GM03348 (cell line): Measurements from ENCODE around the gene PRKAA1.
A peak's percentile ranks its signal among the peaks of the same experiment; 100 is the strongest.
"Not testable (repeated sequence)": the region's sequence is repeated elsewhere in the genome, so short reads cannot be mapped to it uniquely, and the experiment has no call there.

Experiments used
- DNase-seq: peaks from one replicate; pipeline ENCODE4 v3.0.0; 2012; ENCODE audit warnings: low spot score

Gene PRKAA1

GRCh38 chr5:40825461-40826043, 27.4 kb upstream of the PRKAA1 start:
- not testable (repeated sequence) for DNase-seq

- DNase-seq, result no peak
These were observed 25.3 kb upstream of the PRKAA1 start for GRCh38 chr5:40823459-40823858.

GRCh38 chr5:40813698-40814281, 15.6 kb upstream of the PRKAA1 start:
- no peak for DNase-seq

GRCh38 chr5:40812125-40812524, 14.0 kb upstream of the PRKAA1 start:
- no peak for DNase-seq

DNA sequence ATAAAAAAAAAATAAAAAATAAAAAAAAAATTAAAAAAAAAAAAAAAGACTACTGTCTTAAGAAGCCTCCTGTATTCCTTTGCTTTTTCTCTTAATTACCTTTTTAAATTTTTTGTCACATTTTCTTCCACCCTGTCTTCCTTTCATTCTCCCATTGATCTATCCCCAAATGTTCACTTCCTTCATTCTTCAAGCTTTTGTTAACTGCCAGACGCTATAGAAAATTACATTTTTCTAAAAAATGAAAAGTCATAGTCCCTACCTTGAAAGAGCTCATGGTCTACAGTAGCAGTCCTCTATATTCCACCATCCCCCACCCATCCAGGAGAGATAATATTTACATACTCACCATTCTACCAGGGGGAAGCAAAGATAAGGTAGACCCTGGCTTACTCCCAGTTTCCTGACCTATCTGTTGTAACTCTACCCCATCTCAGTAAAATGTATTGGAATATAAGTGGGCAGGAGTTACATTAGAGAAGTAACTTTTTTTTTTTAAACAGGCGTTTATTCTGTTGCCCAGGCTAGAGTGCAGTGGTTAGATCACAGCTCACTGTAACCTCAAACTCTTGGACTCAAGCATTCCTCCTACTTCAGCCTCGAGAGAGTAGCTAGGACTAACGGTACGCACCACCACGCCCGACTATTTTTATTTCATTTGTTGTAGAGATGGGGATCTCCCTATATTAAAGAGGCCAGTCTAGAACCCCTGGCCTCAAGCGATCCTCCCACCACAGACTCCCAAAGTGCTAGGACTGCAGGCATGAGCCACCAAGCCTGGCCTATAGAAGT, 3.8 kb upstream of the PRKAA1 start:
- DNase-seq, result no peak

DNA sequence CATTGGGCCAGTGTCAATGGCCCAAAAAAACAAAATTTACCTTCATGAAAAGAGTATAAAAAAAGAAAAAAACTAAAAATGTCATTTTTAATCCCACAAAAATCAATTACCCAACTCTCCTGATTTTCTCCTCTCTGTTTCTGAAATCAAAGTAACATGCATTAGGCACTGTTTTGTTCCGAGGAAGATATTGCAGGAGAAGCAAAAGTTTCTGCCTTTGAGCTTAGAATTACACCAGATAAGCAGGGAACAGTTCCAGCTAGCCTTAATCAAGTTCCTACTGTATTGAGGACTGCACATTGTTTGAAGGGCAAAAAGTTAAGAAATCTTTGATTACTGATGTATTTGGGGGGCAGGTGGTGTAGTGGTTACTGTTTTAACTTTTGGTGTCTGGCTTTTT, 1.1 kb upstream of the PRKAA1 start:
- no peak for DNase-seq

DNA sequence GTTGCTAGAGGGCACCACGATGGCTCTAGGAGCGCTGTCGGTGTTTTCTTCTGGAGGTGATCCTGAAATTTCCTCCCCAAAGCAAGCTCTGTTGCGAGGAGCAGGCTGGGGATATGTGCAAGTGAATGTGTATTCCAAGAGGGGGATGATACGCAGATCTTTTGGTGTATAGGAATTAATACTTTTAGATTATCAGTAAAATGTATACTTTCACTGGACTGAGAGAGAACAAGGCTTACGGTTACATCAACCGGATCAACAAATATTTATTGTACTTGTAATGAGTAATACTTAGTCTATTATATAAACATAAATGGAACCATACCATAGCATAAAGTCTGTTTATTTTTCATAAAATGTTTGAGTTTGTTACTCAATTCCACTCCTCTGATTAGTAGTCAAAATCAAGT, 632 bp upstream of the PRKAA1 start:
- no peak for DNase-seq

DNA sequence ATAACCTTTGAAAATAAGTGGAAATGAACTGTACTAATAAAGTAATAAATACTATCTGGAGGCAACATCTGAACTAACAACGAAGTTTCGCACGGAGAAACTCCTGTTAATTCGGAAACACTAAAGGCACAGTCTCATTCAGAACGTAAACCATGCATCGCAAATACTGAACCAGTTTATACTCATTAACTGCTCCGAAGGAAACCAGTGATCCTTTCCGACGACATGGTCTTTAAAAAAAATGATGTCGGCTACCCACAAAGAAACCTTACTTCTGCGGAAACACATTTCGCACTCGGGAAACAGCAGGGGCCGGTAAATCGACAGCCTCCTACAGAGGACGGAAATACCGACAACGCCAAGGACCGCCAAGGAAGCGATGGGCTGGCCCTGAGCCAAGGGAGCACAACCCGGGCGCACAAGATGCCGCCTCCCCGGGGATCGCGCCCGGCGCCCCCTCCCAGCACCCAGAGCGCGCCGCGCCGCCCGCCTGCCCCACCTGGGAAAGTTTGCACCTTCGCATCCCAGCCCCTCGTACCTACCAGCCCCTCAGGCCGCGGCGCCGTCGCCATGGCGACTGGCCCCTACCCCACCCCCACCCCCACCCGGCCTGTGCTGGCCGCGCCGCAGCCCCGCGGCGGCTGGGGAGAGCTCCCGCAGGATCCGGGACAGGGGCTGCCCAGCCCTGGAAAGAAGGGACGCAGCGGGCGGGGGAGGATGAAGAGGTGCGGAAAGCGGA, 732 bp downstream of the PRKAA1 start:
- peak; percentile 75 for DNase-seq

DNA sequence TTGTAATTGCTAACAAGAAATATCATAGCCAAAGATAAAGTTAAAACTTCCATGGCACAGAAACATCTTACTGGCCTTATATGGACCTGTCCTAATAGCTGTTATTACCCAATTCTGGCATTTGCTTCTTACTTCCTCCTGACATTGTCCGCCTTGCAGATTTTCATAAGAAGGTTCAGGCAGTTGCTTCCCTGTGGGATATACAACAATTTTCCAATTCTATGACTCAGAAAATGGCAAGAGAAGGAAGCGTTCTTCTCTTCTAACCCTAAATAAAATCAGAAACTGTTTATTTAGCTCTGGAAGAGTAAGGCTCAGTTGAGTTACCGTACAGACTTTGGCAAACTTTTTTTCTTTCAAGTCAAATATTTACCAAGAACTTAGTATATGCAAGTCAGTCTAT, 1.7 kb downstream of the PRKAA1 start:
- DNase-seq, result peak; percentile 66

DNA sequence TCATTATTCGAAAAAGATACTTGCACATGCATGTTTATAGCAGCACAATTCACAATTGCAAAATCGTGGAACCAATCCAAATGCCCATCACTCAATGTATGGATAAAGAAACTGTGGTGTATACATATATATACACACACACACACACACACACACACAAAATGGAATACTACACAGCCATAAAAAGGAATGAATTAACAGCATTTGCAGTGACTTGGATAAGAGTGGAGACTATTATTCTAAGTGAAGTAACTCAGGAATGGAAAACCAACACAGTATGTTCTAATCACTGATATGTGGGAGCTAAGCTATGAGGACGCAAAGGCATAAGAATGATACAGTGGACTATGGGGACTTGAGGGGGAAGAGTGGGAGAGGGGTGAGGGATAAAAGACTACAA, 3.3 kb downstream of the PRKAA1 start:
- DNase-seq, result not testable (repeated sequence)

DNA sequence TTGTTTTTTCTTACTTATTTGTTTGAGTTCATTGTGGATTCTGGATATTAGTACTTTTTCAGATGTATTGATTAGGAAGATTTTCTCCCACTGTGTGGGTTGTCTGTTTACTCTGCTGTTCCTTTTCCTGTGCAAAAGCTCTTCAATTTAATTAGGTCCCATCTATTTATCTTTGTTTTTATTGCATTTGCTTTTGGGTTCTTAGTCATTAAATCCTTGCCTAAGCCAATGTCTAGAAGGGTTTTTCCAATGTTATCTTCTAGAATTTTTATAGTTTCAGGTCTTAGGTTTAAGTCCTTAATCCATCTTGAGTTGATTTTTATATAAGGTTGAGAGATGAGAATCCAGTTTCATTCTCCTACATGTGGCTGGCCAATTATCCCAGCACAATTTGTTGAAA, 3.8 kb downstream of the PRKAA1 start:
- DNase-seq, result not testable (repeated sequence)

DNA sequence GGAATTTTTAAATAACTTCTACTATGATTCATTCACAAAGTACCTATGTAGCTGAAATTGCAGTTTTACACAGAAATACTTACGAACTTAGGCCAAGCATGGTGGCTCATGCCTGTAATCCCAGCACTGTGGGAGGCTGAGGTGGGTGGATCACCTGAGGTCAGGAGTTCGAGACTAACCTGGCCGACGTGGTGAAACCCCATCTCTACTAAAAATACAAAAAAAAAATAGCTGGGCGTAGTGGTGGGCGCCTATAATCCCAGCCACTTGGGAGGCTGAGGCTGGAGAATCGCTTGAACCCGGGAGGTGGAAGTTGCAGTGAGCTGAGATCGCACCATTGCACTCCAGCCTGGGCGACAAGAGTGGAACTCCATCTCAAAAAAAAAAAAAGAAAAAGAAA, 5.5 kb downstream of the PRKAA1 start:
- not testable (repeated sequence) for DNase-seq

- DNase-seq, result no peak
These were observed 6.4 kb downstream of the PRKAA1 start for GRCh38 chr5:40791715-40792139.

GRCh38 chr5:40790947-40791593, 7.1 kb downstream of the PRKAA1 start:
- no peak for DNase-seq

- DNase-seq, result not testable (repeated sequence)
These were observed 9.2 kb downstream of the PRKAA1 start for GRCh38 chr5:40788941-40789340.

GRCh38 chr5:40787986-40788385, 10.2 kb downstream of the PRKAA1 start:
- DNase-seq, result no peak

- not testable (repeated sequence) for DNase-seq
These were observed 11.5 kb downstream of the PRKAA1 start for GRCh38 chr5:40786664-40787063.

DNA sequence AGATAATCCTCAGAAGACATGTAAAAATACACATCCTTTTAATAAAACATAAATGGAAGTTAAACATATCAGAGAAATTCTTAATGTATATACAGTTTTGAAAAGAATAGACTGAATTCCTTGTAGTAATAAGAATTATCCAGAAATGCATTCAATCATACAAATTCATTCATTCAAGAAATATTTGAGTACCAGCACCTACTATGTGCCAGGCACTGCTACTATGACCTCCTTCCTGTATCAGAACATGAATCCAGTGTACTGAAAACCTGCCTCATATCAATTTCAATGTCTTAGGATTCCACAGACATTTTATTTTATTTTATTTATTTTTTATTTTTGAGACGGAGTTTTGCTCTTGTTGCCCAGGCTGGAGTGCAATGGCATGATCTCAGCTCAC, 13.3 kb downstream of the PRKAA1 start:
- no peak for DNase-seq

- DNase-seq, result no peak
These were observed 14.0 kb downstream of the PRKAA1 start for GRCh38 chr5:40784027-40784653.

DNA sequence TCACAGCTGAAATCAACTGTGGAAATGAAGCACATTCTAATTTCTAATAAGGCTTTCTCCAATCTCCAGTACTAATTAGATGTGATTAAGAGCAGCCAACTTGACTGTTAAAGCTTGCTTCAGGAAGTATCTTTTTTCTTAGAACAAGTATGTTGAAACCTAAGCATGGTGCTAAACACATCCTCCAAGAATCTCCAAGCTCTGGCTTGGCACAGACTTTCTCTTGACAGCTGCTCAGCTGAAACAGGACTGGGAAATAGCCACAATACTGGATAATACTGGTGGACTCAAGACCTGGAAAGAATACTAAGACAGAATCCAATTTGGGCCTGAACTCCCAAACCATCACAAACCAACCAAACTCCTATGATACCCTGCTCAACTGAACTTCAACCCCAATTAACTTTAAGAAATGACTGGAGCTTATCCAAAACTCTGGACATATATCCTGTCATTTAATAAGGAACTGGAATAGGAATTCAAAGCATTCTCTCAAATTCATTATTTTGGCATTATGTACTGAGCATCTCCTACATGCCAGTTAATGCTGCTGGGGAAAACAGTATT, 16.2 kb downstream of the PRKAA1 start:
- peak; percentile 59 for DNase-seq

DNA sequence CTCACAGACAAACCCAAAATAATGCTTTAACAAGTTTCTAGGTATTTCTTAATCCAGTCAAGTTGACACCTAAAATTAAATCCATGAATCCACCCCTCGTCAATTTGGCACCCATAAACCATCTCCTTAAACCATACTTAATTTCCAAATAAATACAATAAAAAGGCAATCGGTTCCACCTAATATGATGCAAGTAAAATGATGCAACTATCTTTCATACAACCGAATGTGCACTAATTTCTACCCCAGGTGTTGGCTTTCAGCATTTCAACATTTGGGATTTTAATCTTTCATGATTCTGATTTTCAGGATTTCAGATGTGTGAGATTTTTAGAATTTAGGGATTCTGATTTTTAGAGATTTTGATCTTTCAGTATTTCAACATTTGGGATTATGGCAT, 17.3 kb downstream of the PRKAA1 start:
- no peak for DNase-seq
